Smooth muscle cell (in vitro differentiated cells): Measurements from ENCODE around the gene GSG1L. TPM values are rescaled to one million over a fixed set of nuclear protein-coding genes. Genes with fewer than 3 reads are reported as not detected.

Experiments
- DNase-seq: peaks from one replicate; lab custom pipeline; 2025; ENCODE audit not compliant: unreplicated experiment; lab: John Stamatoyannopoulos, UW
- H2AFZ ChIP-seq: fragments of 200-600 bp; sonication (generic); 2 replicates; pipeline ENCODE4 v1.6.0; 2016; ENCODE audit warnings: antibody characterized with exemption, low read depth, mild to moderate bottlenecking
- H3F3A ChIP-seq: fragments of 200-600 bp; sonication (generic); 2 replicates; pipeline ENCODE4 v1.6.0; 2017; ENCODE audit warnings: antibody characterized with exemption, low read depth
- H3K27ac ChIP-seq: fragments of 200-600 bp; sonication (generic); 2 replicates; pipeline ENCODE4 v1.5.1; 2016; ENCODE audit warnings: low read depth, mild to moderate bottlenecking
- H3K27me3 ChIP-seq: fragments of 200-600 bp; sonication (generic); 2 replicates; pipeline ENCODE4 v1.6.1; 2016; ENCODE audit warnings: low read depth, mild to moderate bottlenecking
- H3K36me3 ChIP-seq: fragments of 200-600 bp; sonication (generic); 2 replicates; pipeline ENCODE4 v1.5.1; 2016; ENCODE audit warnings: low read depth
- H3K4me1 ChIP-seq: fragments of 200-600 bp; sonication (generic); 2 replicates; pipeline ENCODE4 v1.5.1; 2016; ENCODE audit warnings: low read depth
- H3K4me2 ChIP-seq: fragments of 200-600 bp; sonication (generic); 2 replicates; pipeline ENCODE4 v1.6.0; 2016; ENCODE audit warnings: mild to moderate bottlenecking
- H3K4me3 ChIP-seq: fragments of 200-600 bp; sonication (generic); 2 replicates; pipeline ENCODE4 v1.5.1; 2016; ENCODE audit warnings: mild to moderate bottlenecking
- H3K79me2 ChIP-seq: fragments of 200-600 bp; sonication (generic); 2 replicates; pipeline ENCODE4 v1.6.0; 2016; ENCODE audit warnings: low read depth, mild to moderate bottlenecking
- H3K9ac ChIP-seq: fragments of 200-600 bp; sonication (generic); 2 replicates; pipeline ENCODE4 v1.6.0; 2016; ENCODE audit warnings: low read depth
- H3K9me3 ChIP-seq: fragments of 200-600 bp; sonication (generic); replicated peaks from 2 replicates; pipeline ENCODE4 v1.5.1; 2016; ENCODE audit warnings: low read depth
- H4K20me1 ChIP-seq: fragments of 200-600 bp; sonication (generic); 2 replicates; pipeline ENCODE4 v1.6.0; 2016; ENCODE audit warnings: low read depth
- CTCF ChIP-seq: fragments of 200-600 bp; sonication (generic); IDR thresholded peaks from 2 replicates; pipeline ENCODE4 v1.5.1; 2017; ENCODE audit warnings: borderline replicate concordance, mild to moderate bottlenecking, antibody characterized with exemption; ENCODE audit not compliant: insufficient read depth, poor library complexity, severe bottlenecking
- whole genome bisulfite sequencing: methylation state at CpG from one replicate; pipeline ENCODE4 v1.1.7; 2016; ENCODE audit warnings: low lambda C conversion rate; 5-methylcytosine and 5-hydroxymethylcytosine counted together
- polyA plus RNA-seq: library from polyadenylated mRNA; unstranded; fragments of >200 nt; fragmentation: Nextera tagmentation; extraction: Ambion mirVana; gene quantifications from 2 replicates; pipeline ENCODE4 v1.2.1, GENCODE V29; 2016
- total RNA-seq: library from RNA; depleted of rRNA; stranded (reverse); fragments of >200 nt; gene quantifications from 2 replicates; pipeline ENCODE4 v1.2.3, GENCODE V29; 2014

The GSG1L gene
- total and polyA plus RNA-seq, 2 experiments from 2014 or later = 0.31 TPM; not detected in 1

- Histone ChIP-seq H3K27me3 (peaks cover 5% of the 10 kb centered on the region), H3K4me2 (no peak overlapping the region), H3F3A (no peaks in the 10 kb centered on the region), H3K4me1 (no peaks in the 10 kb centered on the region), H3K27ac (no peak overlapping the region), H3K9ac (no peak overlapping the region), H4K20me1 (no peaks in the 10 kb centered on the region), H3K9me3 (no peaks in the 10 kb centered on the region), H2AFZ (no peak overlapping the region), H3K79me2 (no peaks in the 10 kb centered on the region), H3K4me3 (no peak overlapping the region), H3K36me3 (no peaks in the 10 kb centered on the region)
- DNase-seq = no peak
- TF ChIP-seq CTCF = no peak
- WGBS = 84% methylated on average over 7 of the region's 7 CpGs
These were observed 239.5 kb downstream of the GSG1L start for GRCh38 chr16:27824006-27824405.

- no peak overlapping the region for H3K9ac ChIP-seq
- no peak for DNase-seq
- no peaks in the 10 kb centered on the region for H3K79me2 ChIP-seq
- no peaks in the 10 kb centered on the region for H3K36me3 ChIP-seq
- no peaks in the 10 kb centered on the region for H3F3A ChIP-seq
- no peak overlapping the region for H3K4me2 ChIP-seq
- WGBS = 86% methylated on average over 8 of the region's 8 CpGs
- TF ChIP-seq CTCF = no peak
- no peak overlapping the region for H3K4me3 ChIP-seq
- no peak overlapping the region for H3K27ac ChIP-seq
- H3K9me3 ChIP-seq = no peaks in the 10 kb centered on the region
- H3K27me3 ChIP-seq = peaks cover 5% of the 10 kb centered on the region
- no peak overlapping the region for H2AFZ ChIP-seq
- no peaks in the 10 kb centered on the region for H4K20me1 ChIP-seq
- H3K4me1 ChIP-seq = no peaks in the 10 kb centered on the region
These were observed 240.1 kb downstream of the GSG1L start for GRCh38 chr16:27823421-27823820.

- 92% methylated on average over 11 of the region's 11 CpGs for WGBS
These were observed 240.5 kb downstream of the GSG1L start for GRCh38 chr16:27822996-27823395.

More at GRCh38 chr16:27822996-27823395, 240.5 kb downstream of the GSG1L start:
- H3K4me1 ChIP-seq = no peaks in the 10 kb centered on the region
- no peak for TF ChIP-seq CTCF
- no peaks in the 10 kb centered on the region for H3K79me2 ChIP-seq
- H4K20me1 ChIP-seq = no peaks in the 10 kb centered on the region
- DNase-seq = no peak
- H3K27ac ChIP-seq = no peak overlapping the region
- no peak overlapping the region for H3K9ac ChIP-seq
- H3K27me3 ChIP-seq = peaks cover 6% of the 10 kb centered on the region
- no peak overlapping the region for H3K4me2 ChIP-seq
- H2AFZ ChIP-seq = no peak overlapping the region
- no peak overlapping the region for H3K4me3 ChIP-seq
- no peaks in the 10 kb centered on the region for H3K36me3 ChIP-seq
- no peaks in the 10 kb centered on the region for H3F3A ChIP-seq
- no peaks in the 10 kb centered on the region for H3K9me3 ChIP-seq
